Measurements from ENCODE around the gene MYH4. TPM values are rescaled to one million over a fixed set of nuclear protein-coding genes. Genes with fewer than 3 reads are reported as not detected.

The MYH4 gene
- total and polyA plus RNA-seq, 2 donors (not counting 1 experiment from before 2014, with no cell fraction given) = not detected

DNA sequence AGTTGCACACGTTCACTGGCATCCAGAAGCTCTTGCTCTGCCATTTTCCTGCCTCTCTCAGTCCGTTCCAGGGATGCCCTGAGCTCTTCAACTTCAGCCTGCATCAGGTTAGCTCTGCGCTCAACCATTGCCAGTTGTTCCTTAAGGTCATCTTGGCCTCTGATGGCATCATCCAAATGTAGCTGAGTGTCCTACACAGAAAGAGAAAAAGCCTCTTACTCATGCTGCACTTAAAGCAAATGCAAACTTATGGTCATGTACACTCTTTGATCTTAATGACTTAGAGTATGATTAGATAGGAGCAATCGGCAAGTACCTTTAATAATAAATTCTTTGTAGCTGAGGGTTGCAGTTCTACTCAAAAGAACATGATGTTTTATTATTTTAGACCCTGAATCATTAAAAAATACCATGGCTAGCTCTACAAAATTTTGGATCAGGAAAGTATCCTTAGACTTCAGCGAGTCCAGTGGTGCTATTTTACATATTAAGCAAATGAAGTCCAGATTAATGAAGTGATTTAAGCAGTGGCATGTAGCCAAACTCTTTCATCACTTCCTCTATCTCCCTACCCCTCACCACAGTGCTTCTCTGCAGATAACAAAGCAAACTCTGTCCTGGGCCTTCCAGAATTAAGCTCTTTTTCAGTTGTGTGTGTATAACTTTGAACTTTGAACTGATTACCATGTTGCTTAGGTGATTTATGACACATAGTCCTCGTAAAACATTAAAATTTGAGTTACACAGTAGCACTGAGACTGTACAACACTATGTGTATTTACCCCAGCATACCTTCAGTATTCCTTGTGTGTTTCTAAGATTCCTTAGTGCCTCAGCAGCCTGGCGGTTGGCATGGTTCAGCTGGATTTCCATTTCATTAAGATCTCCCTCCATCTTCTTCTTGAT lies 22.1 kb downstream of the MYH4 start:
- peaks cover 0 to 2% (median 0%) of the 10 kb centered on the region in 4 experiments for H3K27me3 ChIP-seq (replicated peaks in 1 of 4; ENCODE audit: control extremely low read depth in 1 of 4, control insufficient read depth in 3 of 4, insufficient read depth in 4 of 4, low read length in 3 of 4)
- peaks cover 0 to 2% (median 0%) of the 10 kb centered on the region in 3 donors for H3K9me3 ChIP-seq (ENCODE audit: control extremely low read depth in 1 of 3, control insufficient read depth in 2 of 3, insufficient read depth in 1 of 3, low read length in 2 of 3)
- peaks cover 16% of the 10 kb centered on the region for H3K27me3 Mint-ChIP-seq
- no peaks in the 10 kb centered on the region for H3K79me2 ChIP-seq (ENCODE audit: control insufficient read depth, insufficient read depth, low read length)
- H3K27ac Mint-ChIP-seq = no peak overlapping the region
- intact Hi-C loops (cut with micrococcal nuclease) = no loop called here
- H3K4me1 Mint-ChIP-seq = no peaks in the 10 kb centered on the region
- no peak overlapping the region for H3K4me2 ChIP-seq (replicated peaks; ENCODE audit: low read depth, low read length, poor library complexity, severe bottlenecking)
- ATAC-seq (ENCODE audit: low read depth) (no peak), DNase-seq (no peak)
- TF ChIP-seq, protein P1, sequence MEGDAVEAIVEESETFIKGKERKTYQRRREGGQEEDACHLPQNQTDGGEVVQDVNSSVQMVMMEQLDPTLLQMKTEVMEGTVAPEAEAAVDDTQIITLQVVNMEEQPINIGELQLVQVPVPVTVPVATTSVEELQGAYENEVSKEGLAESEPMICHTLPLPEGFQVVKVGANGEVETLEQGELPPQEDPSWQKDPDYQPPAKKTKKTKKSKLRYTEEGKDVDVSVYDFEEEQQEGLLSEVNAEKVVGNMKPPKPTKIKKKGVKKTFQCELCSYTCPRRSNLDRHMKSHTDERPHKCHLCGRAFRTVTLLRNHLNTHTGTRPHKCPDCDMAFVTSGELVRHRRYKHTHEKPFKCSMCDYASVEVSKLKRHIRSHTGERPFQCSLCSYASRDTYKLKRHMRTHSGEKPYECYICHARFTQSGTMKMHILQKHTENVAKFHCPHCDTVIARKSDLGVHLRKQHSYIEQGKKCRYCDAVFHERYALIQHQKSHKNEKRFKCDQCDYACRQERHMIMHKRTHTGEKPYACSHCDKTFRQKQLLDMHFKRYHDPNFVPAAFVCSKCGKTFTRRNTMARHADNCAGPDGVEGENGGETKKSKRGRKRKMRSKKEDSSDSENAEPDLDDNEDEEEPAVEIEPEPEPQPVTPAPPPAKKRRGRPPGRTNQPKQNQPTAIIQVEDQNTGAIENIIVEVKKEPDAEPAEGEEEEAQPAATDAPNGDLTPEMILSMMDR (IDR thresholded peaks at IDR 0.05) = no peak
- no peak for TF ChIP-seq EZH2 (IDR thresholded peaks at IDR 0.05; ENCODE audit: borderline replicate concordance, insufficient read depth, low read depth, low read length, poor library complexity, severe bottlenecking)
- H3K4me3 Mint-ChIP-seq = no peak overlapping the region
- no peaks in the 10 kb centered on the region for H3K9me3 Mint-ChIP-seq (ENCODE audit: insufficient read depth)
- H4K20me1 ChIP-seq (ENCODE audit: control insufficient read depth, insufficient read depth, low read length, poor library complexity, severe bottlenecking) = no peaks in the 10 kb centered on the region
- ChIA-PET POLR2A (no interaction called here), CTCF (no interaction called here)
- H2AFZ ChIP-seq (ENCODE audit: insufficient read depth, low read depth, low read length, poor library complexity, severe bottlenecking) = no peak overlapping the region
- H3K36me3 ChIP-seq (replicated peaks in 1 of 2; ENCODE audit: control extremely low read depth in 1 of 2, control insufficient read depth in 1 of 2, extremely low read depth in 1 of 2, insufficient read depth in 2 of 2, low read length in 1 of 2) = no peaks in the 10 kb centered on the region
- 86% methylated on average over 4 of the region's 7 CpGs for whole genome bisulfite sequencing (ENCODE audit: insufficient coverage)
- H3K4me1 ChIP-seq (ENCODE audit: control insufficient read depth in 2 of 2, insufficient read depth in 2 of 2, low read length in 2 of 2) = no peaks in the 10 kb centered on the region
- no peak overlapping the region for H3K27ac ChIP-seq (ENCODE audit: low read length in 2 of 2)
- no peak overlapping the region for H3K4me3 ChIP-seq (ENCODE audit: control extremely low read depth in 1 of 5, extremely low read depth in 1 of 5, insufficient read depth in 1 of 5, low read depth in 2 of 5, low read length in 4 of 5)
- H3K9ac ChIP-seq (ENCODE audit: low read length) = no peak overlapping the region

DNA sequence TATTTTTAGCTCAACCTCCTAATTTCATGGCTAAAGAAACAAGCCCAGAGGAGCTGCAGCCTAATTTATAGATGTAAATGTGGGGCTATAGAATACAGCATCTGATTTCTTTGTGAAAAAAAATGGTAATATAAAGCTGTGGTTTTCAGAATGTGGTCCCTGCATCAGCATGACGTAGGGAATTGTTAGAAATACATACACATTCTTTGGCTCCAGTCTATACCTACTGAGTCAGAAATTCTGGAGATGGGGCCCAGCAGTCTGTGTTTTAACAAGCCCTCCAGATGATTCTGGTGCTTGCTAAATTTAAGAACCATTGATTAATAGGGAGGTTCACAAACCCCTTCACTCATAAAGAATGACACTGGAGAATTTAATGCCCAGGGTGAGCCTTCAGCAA lies 29.5 kb downstream of the MYH4 start:
- H3K9me3 Mint-ChIP-seq (ENCODE audit: insufficient read depth) = no peaks in the 10 kb centered on the region
- H4K20me1 ChIP-seq (ENCODE audit: control insufficient read depth, insufficient read depth, low read length, poor library complexity, severe bottlenecking) = no peaks in the 10 kb centered on the region
- H3K9ac ChIP-seq (ENCODE audit: low read length) = no peak overlapping the region
- no peaks in the 10 kb centered on the region for H3K79me2 ChIP-seq (ENCODE audit: control insufficient read depth, insufficient read depth, low read length)
- H3K27me3 Mint-ChIP-seq = peaks cover 39% of the 10 kb centered on the region
- H3K27me3 ChIP-seq (replicated peaks in 1 of 4; ENCODE audit: control extremely low read depth in 1 of 4, control insufficient read depth in 3 of 4, insufficient read depth in 4 of 4, low read length in 3 of 4) = peaks cover 0 to 7% (median 2%) of the 10 kb centered on the region in 4 experiments
- TF ChIP-seq EZH2 (IDR thresholded peaks at IDR 0.05; ENCODE audit: borderline replicate concordance, insufficient read depth, low read depth, low read length, poor library complexity, severe bottlenecking) = no peak
- TF ChIP-seq, protein P1 (IDR thresholded peaks at IDR 0.05) = no peak
- ChIA-PET CTCF (no interaction called here), POLR2A (no interaction called here)
- no peaks in the 10 kb centered on the region for H3K9me3 ChIP-seq (ENCODE audit: control extremely low read depth in 1 of 3, control insufficient read depth in 2 of 3, insufficient read depth in 1 of 3, low read length in 2 of 3)
- H3K27ac ChIP-seq (ENCODE audit: low read length in 2 of 2) = no peak overlapping the region
- no peaks in the 10 kb centered on the region for H3K36me3 ChIP-seq (replicated peaks in 1 of 2; ENCODE audit: control extremely low read depth in 1 of 2, control insufficient read depth in 1 of 2, extremely low read depth in 1 of 2, insufficient read depth in 2 of 2, low read length in 1 of 2)
- DNase-seq (no peak), ATAC-seq (ENCODE audit: low read depth) (no peak)
- intact Hi-C loops (cut with micrococcal nuclease) = no loop called here
- H3K4me1 ChIP-seq (ENCODE audit: control insufficient read depth in 2 of 2, insufficient read depth in 2 of 2, low read length in 2 of 2) = no peaks in the 10 kb centered on the region
- H3K4me1 Mint-ChIP-seq = no peaks in the 10 kb centered on the region
- no peak overlapping the region for H2AFZ ChIP-seq (ENCODE audit: insufficient read depth, low read depth, low read length, poor library complexity, severe bottlenecking)
- H3K4me3 ChIP-seq (ENCODE audit: control extremely low read depth in 1 of 5, extremely low read depth in 1 of 5, insufficient read depth in 1 of 5, low read depth in 2 of 5, low read length in 4 of 5) = no peak overlapping the region
- WGBS (ENCODE audit: insufficient coverage) = no CpG with 5 or more reads among the region's 1 CpG
- no peak overlapping the region for H3K27ac Mint-ChIP-seq
- H3K4me2 ChIP-seq (replicated peaks; ENCODE audit: low read depth, low read length, poor library complexity, severe bottlenecking) = no peak overlapping the region
- no peak overlapping the region for H3K4me3 Mint-ChIP-seq
